Myocyte (in vitro differentiated cells): ENCODE data around the gene GPT2. TPM values are rescaled to one million over a fixed set of nuclear protein-coding genes. Genes with fewer than 3 reads are reported as not detected.
"Not testable (repeated sequence)": the region's sequence is repeated elsewhere in the genome, so short reads cannot be mapped to it uniquely, and the experiment has no call there.

ENCODE experiments used
- DNase-seq: peaks from one replicate; pipeline ENCODE4 v3.0.0-alpha.2; 2012; ENCODE audit warnings: low read depth
- total RNA-seq: library from RNA; depleted of rRNA; stranded (reverse); fragments of >200 nt; gene quantifications from 2 replicates; pipeline ENCODE4 v1.2.3, GENCODE V29; 2014

GPT2 gene
- total RNA-seq, 1 donor from 2014 or later = 17.0 TPM

DNA sequence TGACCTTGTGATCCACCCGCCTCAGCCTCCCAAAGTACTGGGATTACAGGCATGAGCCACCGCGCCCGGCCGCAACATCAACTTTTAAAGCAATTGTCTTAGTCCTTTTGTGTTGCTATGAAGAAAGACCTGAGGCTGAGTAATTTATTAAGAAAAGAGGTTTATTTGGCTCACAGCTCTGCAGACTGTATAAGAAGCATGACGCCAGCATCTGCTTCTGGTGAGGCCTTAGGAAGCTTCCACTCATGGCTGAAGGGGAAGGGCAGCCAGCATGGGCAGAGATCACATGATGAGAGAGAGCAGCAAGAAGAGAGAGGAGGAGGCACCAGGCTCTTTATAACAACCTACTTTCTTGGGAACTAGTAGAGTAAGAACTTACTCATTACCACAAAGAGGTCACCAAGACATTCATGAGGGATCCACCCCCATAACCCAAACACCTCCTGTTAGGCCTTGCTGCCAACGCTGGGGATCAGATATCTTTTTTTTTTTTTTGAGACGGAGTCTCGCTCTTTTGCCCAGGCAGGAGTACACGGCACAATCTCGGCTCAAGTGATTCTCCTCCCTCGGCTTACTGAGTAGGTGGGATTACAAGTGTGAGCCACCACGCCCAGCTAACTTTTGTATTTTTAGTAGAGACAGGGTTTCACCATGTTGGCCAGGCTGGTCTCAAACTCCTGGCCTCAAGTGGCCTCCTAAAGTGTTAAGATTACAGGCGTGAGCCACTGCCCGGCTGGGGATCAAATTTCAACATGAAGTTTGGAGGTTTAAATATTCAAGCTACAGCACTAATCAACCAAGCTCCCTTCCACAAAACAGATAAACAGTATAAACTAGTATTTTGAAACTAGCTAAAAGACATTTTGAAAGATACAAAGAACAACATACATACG, 21.4 kb upstream of the GPT2 start:
- peak; percentile 27 for DNase-seq

GRCh38 chr16:46866286-46866685, 17.9 kb upstream of the GPT2 start:
- no peak for DNase-seq

GRCh38 chr16:46867486-46867885, 16.7 kb upstream of the GPT2 start:
- DNase-seq = not testable (repeated sequence)

- not testable (repeated sequence) for DNase-seq
These were observed 15.3 kb upstream of the GPT2 start for GRCh38 chr16:46868891-46869290.

DNA sequence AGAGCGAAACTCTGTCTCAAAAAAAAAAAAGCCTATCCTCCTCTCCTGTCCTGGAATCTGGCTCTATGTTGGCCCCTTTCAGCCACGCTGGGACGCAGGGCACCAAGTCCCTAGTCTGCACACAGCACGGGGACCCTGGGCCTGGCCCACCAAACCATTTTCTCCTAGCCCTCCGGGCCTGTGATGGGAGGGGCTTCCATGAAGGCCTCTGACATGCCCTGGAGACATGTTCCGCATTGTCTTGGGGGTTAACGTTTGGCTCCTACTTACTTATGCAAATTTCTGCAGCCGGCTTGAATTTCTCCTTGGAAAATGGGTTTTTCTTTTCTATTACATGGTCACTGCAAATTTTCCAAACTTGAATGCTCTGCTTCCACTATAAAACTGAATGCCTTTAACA, 12.6 kb upstream of the GPT2 start:
- DNase-seq = no peak

- DNase-seq = no peak
These were observed 11.0 kb upstream of the GPT2 start for GRCh38 chr16:46873201-46873600.

DNA sequence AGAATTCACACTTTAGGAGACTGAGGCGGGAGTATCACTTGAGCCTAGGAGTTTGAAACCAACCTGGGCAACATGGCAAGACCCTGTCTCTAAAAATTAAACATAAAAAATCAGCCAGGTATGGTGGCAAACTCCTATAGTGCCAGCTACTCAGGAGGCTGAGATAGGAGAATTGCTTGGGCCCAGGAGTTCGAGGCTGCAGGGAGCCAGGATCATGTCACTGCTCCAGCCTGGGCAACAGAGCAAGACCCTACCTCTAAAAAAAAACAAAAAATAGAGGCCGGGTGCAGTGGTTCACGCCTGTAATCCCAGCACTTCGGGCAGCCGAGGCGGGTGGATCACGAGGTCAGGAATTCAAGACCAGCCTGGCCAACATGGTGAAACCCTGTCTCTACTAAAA, 8.9 kb upstream of the GPT2 start:
- no peak for DNase-seq

- DNase-seq = no peak
These were observed 1.7 kb upstream of the GPT2 start for GRCh38 chr16:46882304-46882939.

- DNase-seq = no peak
These were observed 1.2 kb upstream of the GPT2 start for GRCh38 chr16:46882940-46883307.

GRCh38 chr16:46883353-46883689, 841 bp upstream of the GPT2 start:
- DNase-seq = no peak

- DNase-seq = no peak
These were observed 541 bp downstream of the GPT2 start for GRCh38 chr16:46884513-46885293.

DNA sequence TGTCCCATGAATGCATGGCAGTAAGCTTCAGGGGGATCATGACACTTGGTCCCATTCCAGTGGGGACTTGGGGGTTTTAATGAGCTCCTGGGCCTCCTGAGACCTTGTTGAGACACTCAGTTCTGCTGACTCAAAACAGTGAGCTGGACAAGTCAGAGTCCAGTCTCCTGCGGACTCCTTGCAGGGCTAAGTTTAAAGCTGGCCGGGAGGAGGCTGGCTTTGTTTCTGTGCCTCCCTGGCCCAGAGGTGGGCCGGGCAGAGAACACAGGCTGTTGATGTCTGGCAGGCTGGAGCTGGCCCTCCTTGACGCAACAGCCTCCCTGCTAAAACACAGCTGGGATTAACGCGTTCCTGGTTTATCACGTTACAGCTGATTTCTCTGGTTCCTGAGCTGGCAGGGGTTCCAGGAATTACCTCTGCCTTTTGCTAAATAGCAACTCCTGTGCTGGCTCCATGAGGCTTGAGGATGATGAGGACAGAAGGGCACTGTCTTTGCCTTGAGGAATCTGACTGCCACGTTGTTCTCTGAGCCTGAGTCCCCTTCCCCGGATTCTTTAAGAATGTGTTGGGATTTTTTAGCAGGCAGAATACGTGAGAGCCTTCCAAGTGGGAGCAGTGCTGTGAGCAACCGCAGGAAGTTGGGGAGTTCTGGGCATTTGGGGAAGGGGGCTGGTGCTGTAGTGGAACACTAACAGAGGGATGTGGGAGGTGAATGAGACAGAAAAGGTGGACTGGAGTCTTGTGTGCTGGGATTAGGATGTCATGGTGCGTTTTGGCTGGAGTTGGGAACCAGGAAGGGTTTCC, 2.0 kb downstream of the GPT2 start:
- no peak for DNase-seq

- no peak for DNase-seq
These were observed 2.8 kb downstream of the GPT2 start for GRCh38 chr16:46886764-46887523.

DNA sequence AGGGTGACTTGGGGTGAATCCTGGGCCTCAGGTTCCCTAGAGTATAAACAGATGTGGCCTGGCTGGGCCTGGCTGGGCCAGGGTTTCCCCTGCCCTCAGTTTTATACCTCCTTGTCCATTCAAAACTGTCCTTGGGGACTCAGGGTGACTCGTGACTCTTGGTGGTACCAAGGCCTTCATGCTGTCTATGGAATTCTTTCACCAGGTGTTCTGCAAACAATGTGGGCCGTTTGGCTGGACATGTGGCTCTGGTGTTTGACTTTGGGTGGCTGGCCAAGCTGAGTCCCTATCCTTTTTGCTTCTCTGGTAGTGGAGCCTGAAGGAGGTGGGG, 3.3 kb downstream of the GPT2 start:
- no peak for DNase-seq

DNA sequence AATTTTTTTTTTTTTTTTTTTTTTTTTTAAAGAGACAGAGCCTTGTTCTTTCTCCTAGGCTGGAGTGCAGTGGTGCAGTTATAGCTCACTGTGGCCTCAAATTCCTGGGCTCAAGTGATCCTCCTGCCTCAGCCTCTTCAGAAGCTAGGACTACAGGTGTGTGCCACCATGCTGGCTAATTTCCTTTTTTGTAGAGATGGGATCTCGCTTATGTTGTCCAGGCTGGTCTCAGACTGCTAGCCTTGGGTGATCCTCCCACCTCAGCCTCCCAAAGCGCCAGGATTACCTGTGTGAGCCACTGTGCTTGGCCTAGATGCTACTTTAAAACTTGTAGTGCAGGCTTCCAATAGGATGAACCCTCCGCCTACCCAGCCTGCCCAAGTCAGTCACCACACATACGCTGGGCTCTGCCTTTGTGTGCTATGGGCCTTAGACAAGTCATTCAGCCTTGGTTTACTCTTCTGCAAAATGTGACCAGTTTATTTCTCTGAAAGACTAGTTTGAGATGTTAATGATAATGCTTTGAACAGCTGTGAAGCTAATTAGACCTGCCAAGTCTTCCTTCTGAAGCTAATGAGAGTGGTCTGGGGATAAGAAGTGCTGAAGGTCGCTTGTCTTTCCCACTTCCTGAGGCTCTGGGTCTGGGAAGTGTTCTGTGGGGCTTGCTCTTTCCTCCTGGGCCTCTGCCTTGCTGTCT, 5.2 kb downstream of the GPT2 start:
- DNase-seq = no peak

DNA sequence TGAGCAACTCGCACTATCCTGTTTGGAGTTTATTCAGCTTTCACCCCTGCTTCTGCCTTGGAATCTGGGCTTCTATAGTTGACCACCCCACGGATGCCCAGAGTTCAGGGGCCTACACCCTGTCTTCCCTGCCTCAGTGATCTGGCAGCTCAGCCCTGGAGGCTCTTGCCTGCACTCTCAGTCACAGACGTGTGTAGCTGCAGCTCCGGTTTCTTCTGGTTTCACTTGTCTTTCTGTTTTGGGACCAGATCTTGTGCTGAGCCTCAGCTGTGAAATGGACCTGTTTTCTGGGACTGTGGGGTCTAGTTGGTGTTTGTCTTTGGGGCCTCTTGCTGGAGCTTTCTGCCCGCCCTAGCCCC, 5.8 kb downstream of the GPT2 start:
- no peak for DNase-seq

GRCh38 chr16:46891910-46892309, 7.7 kb downstream of the GPT2 start:
- no peak for DNase-seq

- DNase-seq = no peak
These were observed 10.0 kb downstream of the GPT2 start for GRCh38 chr16:46894036-46894672.

DNA sequence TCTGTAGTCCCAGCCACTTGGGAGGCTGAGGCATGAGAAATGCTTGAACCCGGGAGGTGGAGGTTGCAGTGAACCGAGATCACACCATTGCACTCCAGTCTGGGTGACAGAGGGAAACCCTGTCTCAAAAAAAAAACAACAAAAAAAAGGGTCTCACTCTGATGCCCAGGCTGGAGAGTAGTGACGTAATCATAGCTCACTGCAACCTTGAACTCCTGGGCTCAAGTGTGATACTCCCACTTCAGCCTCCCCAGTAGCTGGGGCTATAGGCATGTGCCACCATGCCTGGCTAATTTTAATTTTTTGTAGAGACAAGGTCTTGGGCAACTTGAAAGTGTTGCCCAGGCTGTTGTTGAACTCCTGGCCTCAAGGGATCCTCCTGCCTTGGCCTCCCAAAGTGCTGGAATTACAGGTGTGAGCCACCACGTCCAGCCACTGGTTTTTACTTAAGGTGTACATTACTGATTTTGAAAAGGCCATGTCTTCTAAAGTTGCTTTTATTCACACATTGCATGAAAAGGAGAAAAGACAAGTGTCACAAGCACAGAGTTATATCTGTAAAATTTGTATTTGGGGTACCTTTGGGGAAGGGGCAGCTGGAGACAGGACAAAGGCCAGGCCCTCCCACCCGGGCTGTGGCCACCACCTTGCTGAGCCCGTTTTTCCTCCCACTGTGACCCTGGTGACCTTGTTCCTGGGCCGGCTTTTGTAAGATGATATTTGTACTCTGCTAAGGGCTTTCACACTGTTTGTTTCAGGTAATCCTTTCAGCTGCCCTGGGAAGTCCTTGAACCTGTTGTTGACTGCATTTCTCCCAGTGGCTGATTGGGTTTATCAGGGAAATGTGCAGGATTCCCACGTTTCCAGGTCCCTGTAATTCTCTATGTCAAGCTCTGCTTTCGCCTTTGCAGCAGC, 11.5 kb downstream of the GPT2 start:
- DNase-seq = no peak
